C4-2B (cell line): ENCODE measurements around the gene DNAH1.

ENCODE experiments used
- ZFX ChIP-seq: fragments of 450-650 bp; IDR thresholded peaks from 2 replicates; pipeline ENCODE4 v1.6.1; 2017
- TF ChIP-seq, protein P1 (sequence below): fragments of 450-650 bp; conservative IDR thresholded peaks from 2 replicates; pipeline ENCODE4 v1.5.1; 2017; ENCODE audit warnings: mild to moderate bottlenecking

DNA sequence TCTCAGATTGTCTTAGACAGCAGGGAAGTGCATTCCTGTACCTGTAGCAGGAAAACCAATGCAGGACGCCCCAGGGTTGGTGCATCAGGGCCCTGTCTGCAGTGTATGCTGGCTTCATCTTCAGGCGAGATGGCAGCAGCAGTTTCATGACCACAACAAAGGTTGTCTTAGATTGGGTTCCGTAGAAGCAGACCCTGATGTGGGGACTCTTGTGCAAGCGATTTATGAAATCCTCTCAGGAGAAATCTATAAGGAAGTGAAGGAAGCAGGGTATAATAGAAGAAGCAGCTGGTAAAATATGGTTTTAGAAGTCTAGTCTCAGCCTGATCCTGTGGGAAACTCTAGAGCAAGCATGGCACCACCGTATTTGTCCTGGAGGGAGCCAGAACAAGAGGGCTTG is 25.0 kb downstream of the DNAH1 start:
- TF ChIP-seq, protein P1, sequence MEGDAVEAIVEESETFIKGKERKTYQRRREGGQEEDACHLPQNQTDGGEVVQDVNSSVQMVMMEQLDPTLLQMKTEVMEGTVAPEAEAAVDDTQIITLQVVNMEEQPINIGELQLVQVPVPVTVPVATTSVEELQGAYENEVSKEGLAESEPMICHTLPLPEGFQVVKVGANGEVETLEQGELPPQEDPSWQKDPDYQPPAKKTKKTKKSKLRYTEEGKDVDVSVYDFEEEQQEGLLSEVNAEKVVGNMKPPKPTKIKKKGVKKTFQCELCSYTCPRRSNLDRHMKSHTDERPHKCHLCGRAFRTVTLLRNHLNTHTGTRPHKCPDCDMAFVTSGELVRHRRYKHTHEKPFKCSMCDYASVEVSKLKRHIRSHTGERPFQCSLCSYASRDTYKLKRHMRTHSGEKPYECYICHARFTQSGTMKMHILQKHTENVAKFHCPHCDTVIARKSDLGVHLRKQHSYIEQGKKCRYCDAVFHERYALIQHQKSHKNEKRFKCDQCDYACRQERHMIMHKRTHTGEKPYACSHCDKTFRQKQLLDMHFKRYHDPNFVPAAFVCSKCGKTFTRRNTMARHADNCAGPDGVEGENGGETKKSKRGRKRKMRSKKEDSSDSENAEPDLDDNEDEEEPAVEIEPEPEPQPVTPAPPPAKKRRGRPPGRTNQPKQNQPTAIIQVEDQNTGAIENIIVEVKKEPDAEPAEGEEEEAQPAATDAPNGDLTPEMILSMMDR, result no peak
- no peak for TF ChIP-seq ZFX
